HUES48 (cell line): Measurements from ENCODE around the gene PLG.
"Not testable (repeated sequence)": the region's sequence is repeated elsewhere in the genome, so short reads cannot be mapped to it uniquely, and the experiment has no call there.

Source experiments
- H3K27ac ChIP-seq: one replicate; pipeline ENCODE4 v1.7.0; 2013; ENCODE audit warnings: low read depth, low read length, inconsistent platforms
- H3K27me3 ChIP-seq: 2 replicates; pipeline ENCODE4 v1.6.1; 2013; ENCODE audit warnings: mild to moderate bottlenecking, low read length; ENCODE audit not compliant: control insufficient read depth, insufficient read depth
- H3K36me3 ChIP-seq: 2 replicates; pipeline ENCODE4 v1.6.1; 2013; ENCODE audit warnings: low read length; ENCODE audit not compliant: control insufficient read depth, insufficient read depth
- H3K4me1 ChIP-seq: 2 replicates; pipeline ENCODE4 v1.6.1; 2013; ENCODE audit warnings: mild to moderate bottlenecking, low read length; ENCODE audit not compliant: control insufficient read depth, insufficient read depth
- H3K4me3 ChIP-seq: 2 replicates; pipeline ENCODE4 v1.5.1; 2013; ENCODE audit warnings: mild to moderate bottlenecking, low read depth, low read length
- H3K9ac ChIP-seq: 2 replicates; pipeline ENCODE4 v1.6.1; 2013; ENCODE audit warnings: mild to moderate bottlenecking, low read depth, low read length, moderate library complexity
- H3K9me3 ChIP-seq: 2 replicates; pipeline ENCODE4 v1.6.1; 2013; ENCODE audit warnings: low read length; ENCODE audit not compliant: control insufficient read depth, insufficient read depth

PLG gene

DNA sequence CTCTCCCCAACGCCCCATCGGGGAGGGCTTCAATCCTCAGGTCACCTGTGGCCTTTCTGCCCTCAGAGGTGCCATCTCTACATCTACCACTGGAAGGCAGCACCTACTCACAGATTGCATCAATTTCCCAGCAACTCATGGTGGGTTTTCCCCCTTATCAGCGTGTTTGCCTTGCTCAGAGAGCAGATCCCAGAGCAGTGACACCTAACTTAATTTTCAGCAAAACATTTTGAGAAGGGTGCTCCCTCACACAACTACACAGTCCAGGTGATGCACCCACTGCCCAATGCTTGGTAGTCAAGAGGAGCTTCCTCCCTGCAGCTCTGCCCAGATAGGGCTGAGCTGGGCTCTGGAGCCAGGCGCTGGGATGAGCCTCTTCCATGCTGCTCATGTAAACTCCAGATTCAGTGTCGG lies 48.2 kb downstream of the PLG start:
- Histone ChIP-seq H3K27me3 (no peaks in the 10 kb centered on the region), H3K9me3 (no peaks in the 10 kb centered on the region), H3K9ac (no peak overlapping the region), H3K27ac (no peak overlapping the region), H3K36me3 (no peaks in the 10 kb centered on the region), H3K4me3 (peak overlapping the region; percentile 36; the same call in 1 of the 2 replicates), H3K4me1 (peaks cover 3% of the 10 kb centered on the region; the same call in 1 of the 2 replicates)

DNA sequence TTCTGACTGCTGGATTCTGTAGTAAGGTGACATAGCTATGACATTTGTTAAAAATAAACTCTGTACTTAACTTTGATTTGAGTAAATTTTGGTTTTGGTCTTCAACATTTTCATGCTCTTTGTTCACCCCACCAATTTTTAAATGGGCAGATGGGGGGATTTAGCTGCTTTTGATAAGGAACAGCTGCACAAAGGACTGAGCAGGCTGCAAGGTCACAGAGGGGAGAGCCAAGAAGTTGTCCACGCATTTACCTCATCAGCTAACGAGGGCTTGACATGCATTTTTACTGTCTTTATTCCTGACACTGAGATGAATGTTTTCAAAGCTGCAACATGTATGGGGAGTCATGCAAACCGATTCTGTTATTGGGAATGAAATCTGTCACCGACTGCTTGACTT lies 51.2 kb downstream of the PLG start:
- H3K27ac ChIP-seq, H3K4me1 ChIP-seq, H3K36me3 ChIP-seq, H3K9me3 ChIP-seq, H3K4me3 ChIP-seq, H3K9ac ChIP-seq, H3K27me3 ChIP-seq: not testable (repeated sequence)

DNA sequence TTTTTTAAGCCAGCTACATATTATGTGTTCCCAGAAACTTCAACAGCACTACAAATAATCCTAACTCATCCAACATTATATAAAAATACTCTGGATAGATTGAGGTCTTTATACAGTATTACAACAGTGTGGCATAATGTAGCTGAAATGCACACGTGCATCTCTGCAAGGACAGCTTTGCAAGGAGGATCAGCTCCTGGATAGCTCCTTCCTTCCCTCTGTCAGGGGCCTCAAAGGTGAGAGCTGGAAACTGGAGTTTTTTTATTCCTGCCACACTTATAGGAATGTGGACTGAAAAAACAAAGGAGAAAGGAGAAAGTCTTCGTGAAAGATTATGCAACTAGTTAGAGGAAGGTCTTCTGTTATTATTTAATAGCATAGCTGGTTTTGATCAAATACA lies 53.1 kb downstream of the PLG start:
- no peak overlapping the region for H3K9ac ChIP-seq
- no peak overlapping the region for H3K27ac ChIP-seq
- no peaks in the 10 kb centered on the region for H3K36me3 ChIP-seq
- peaks cover 7% of the 10 kb centered on the region; the same call in 1 of the 2 replicates for H3K4me1 ChIP-seq
- H3K4me3 ChIP-seq, result no peak overlapping the region
- H3K27me3 ChIP-seq, result no peaks in the 10 kb centered on the region
- H3K9me3 ChIP-seq, result no peaks in the 10 kb centered on the region

DNA sequence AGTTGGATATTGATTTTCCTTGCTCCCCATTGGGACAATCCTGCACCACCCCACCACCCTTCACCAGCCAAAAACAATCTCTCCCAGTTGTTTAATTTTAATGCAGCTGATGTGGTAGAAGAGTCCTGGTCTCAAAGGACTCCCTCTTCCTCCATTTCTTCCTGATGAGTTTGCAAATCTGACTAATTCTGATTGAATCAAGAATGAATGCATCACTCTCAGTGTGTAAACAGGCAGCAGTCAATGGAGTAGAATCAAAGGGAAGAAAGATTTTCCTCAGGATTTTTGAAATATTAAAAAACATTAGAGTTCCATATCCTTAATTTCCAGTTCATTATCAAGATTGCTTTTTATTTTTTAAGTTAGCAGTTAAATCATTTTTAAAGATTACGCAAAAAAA lies 54.0 kb downstream of the PLG start:
- Histone ChIP-seq H3K27ac (no peak overlapping the region), H3K36me3 (no peaks in the 10 kb centered on the region), H3K27me3 (no peaks in the 10 kb centered on the region), H3K9ac (no peak overlapping the region), H3K9me3 (no peaks in the 10 kb centered on the region), H3K4me1 (peaks cover 7% of the 10 kb centered on the region; the same call in 1 of the 2 replicates), H3K4me3 (no peak overlapping the region)

DNA sequence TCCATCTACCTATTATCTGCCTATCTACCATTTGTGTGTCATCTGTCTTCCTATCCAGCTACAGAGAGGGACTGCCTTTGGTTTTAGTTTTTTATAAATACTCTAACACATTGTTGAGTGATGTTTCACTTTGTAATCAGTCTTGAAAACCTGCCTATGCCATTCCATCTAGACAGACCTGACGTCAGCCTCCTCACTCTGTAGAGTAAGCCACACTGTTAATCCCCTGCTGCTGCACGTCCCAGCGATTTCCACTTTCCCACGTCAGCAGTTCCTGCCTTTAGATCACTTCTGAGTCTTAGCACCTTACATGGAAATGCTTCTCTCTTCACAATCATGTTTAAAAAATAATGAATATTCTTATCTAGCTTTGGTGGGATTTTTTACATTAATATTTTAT lies 54.8 kb downstream of the PLG start:
- Histone ChIP-seq H3K4me3 (no peak overlapping the region), H3K9ac (no peak overlapping the region), H3K27ac (no peak overlapping the region), H3K4me1 (peaks cover 7% of the 10 kb centered on the region; the same call in 1 of the 2 replicates), H3K36me3 (no peaks in the 10 kb centered on the region), H3K9me3 (no peaks in the 10 kb centered on the region), H3K27me3 (no peaks in the 10 kb centered on the region)

DNA sequence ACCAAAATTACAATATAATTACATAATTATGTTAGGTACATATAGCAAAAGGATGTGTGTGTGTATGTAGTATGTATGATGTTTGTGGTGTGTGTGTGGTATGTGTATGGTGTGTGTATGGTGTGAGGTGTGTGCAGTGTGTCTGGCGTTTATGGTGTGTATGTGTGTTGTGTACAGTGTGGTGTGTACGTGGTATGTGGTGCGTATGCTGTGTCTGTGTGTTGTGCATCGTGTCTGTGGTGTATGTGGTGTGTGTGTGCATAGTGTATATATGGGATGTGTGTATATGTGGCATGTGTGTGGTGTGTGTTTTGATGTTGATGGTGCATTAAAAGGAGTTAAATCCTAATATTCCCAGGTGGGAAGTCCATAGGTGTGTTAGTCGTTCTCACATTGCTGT lies 62.8 kb downstream of the PLG start:
- no peak overlapping the region for H3K4me3 ChIP-seq
- no peak overlapping the region for H3K27ac ChIP-seq
- H3K9ac ChIP-seq, result no peak overlapping the region
- no peaks in the 10 kb centered on the region for H3K9me3 ChIP-seq
- H3K27me3 ChIP-seq, result peaks cover 13% of the 10 kb centered on the region
- H3K4me1 ChIP-seq, result 0 out of 2 replicates have a peak, but pooled peaks cover 6% of the 10 kb centered on the region
- no peaks in the 10 kb centered on the region for H3K36me3 ChIP-seq

DNA sequence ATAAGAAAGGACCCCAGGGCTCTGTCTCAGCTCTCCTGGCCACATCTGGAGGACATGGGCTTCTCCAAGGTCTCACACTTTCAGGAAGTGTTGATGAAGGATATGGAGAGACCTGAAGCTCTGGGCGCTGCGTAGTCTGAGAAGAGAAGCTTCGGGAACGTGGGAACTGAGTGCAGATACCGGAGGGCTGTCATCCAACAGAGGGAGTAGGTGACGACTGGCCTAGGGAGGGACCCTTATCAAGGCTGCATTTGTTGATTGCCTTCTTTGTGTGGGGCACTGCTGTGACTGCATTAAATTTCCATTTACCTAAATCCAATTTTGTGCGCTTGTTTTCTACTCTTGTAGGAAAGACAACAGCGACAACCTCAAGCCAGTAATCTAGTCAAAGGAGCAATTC lies 63.4 kb downstream of the PLG start:
- Histone ChIP-seq H3K4me3 (no peak overlapping the region), H3K9ac (no peak overlapping the region), H3K27ac (no peak overlapping the region), H3K27me3 (peaks cover 13% of the 10 kb centered on the region), H3K9me3 (no peaks in the 10 kb centered on the region), H3K4me1 (0 out of 2 replicates have a peak, but pooled peaks cover 6% of the 10 kb centered on the region), H3K36me3 (no peaks in the 10 kb centered on the region)

DNA sequence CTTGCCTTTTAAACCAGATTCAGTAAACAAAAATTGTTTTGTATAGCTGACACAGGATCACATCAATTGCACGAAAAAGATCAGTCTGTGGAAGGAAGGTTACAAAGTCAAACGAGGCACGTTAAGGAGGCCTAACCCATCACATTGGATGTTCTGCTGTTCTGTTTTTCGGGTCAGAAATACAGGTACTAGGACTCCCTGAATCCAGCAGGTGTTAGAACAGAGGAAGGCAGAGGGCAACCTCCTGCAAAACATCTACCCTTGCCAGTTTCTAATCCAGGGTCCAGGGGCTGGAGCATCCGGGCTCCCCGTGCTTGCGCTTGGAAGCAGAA lies 64.6 kb downstream of the PLG start:
- Histone ChIP-seq H3K9me3 (no peaks in the 10 kb centered on the region), H3K4me1 (0 out of 2 replicates have a peak, but pooled peaks cover 6% of the 10 kb centered on the region), H3K9ac (no peak overlapping the region), H3K4me3 (peak overlapping the region; percentile 74), H3K36me3 (no peaks in the 10 kb centered on the region), H3K27me3 (peaks cover 13% of the 10 kb centered on the region), H3K27ac (no peak overlapping the region)

DNA sequence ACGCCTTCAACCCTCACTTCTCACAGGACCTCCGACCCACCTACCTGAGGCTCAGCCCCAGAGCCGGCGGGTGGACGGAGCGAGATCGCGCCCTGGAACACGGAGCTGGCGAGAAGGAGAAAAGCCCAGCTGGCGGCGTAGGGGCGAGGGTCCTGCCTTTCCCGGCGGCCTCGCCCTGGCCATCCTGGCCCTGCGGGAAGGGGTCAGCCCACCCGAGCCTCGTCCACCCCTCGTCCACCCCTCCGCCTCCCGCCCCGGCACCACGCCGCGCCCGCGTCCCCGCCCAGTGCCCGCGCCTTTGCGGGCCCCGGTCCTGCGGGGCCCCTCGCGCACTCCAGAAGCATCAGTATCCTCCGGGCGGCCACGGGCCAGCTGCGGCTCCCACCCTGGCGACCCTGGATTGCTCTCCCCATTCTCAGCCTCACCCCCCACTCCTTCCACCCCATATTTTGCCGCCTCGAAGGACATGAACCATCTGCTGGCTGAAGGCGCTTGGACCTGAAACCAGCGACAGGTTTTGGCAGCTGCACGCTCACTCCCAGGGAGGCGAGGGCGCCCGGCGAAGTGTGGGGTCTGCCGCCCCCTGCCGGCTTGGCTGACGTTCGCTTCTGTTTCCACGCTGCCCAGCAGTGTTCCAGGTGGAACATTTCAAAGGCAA lies 65.1 kb downstream of the PLG start:
- no peak overlapping the region for H3K27ac ChIP-seq
- peaks cover 13% of the 10 kb centered on the region for H3K27me3 ChIP-seq
- H3K4me1 ChIP-seq, result 0 out of 2 replicates have a peak, but pooled peaks cover 6% of the 10 kb centered on the region
- H3K36me3 ChIP-seq, result no peaks in the 10 kb centered on the region
- H3K9me3 ChIP-seq, result no peaks in the 10 kb centered on the region
- H3K9ac ChIP-seq, result no peak overlapping the region
- H3K4me3 ChIP-seq, result peak overlapping the region; percentile 74

DNA sequence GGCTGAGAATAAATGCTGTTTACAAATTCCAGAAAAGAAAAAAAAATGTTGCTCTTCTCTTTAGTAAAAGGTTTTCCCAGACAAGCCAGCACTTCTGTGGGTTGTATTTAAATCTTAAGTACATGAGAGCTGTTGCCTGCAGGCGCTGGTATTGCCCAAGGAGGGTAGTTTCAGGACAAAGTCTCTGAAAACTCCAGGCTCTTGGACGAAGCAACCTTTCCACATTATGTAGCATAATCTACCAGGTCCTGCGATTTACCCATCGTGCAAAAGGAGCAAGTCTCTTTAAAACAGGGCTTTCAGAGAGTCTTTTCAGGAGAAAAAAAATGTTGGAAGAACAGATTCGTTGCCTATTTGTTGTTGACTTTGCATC lies 65.6 kb downstream of the PLG start:
- no peaks in the 10 kb centered on the region for H3K9me3 ChIP-seq
- H3K4me3 ChIP-seq, result peak overlapping the region; percentile 74
- 0 out of 2 replicates have a peak, but pooled peaks cover 6% of the 10 kb centered on the region for H3K4me1 ChIP-seq
- no peak overlapping the region for H3K9ac ChIP-seq
- H3K27ac ChIP-seq, result no peak overlapping the region
- no peaks in the 10 kb centered on the region for H3K36me3 ChIP-seq
- H3K27me3 ChIP-seq, result peaks cover 13% of the 10 kb centered on the region

DNA sequence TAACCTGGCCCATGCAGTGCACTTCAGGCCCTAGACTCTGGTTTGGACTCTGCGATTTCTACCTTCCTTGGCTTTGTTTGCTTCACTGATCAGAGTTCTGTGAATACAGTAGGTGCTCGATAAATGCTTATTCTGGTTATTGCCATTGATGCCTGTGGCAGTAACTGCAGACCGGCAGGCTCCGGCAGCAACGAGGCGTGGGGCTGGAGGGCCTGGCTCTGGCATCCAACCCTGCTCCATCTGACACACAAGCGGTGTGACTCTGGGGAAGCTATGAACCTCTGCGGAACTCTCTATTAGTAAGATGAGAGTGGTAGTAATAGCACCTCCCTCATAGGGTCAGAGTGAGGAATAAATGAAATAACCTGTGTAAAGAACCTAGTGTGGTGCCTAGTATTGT lies 66.1 kb downstream of the PLG start:
- Histone ChIP-seq H3K36me3 (no peaks in the 10 kb centered on the region), H3K27ac (no peak overlapping the region), H3K4me3 (no peak overlapping the region), H3K4me1 (0 out of 2 replicates have a peak, but pooled peaks cover 6% of the 10 kb centered on the region), H3K27me3 (peaks cover 13% of the 10 kb centered on the region), H3K9ac (no peak overlapping the region), H3K9me3 (no peaks in the 10 kb centered on the region)
